MG63 (cell line): Measurements from ENCODE around the gene E2F1. TPM values are rescaled to one million over a fixed set of nuclear protein-coding genes. Genes with fewer than 3 reads are reported as not detected.

Experiments
- DNase-seq: peaks from one replicate; pipeline ENCODE4 v3.0.0-alpha.2; 2020
- H3K27me3 ChIP-seq: fragments of 250-450 bp; sonication (Bioruptor Pico); 2 replicates; pipeline ENCODE4 v1.5.1; 2020; ENCODE audit warnings: mild to moderate bottlenecking, moderate library complexity
- H3K36me3 ChIP-seq: fragments of 250-450 bp; sonication (Bioruptor Pico); 2 replicates; pipeline ENCODE4 v1.5.1; 2020; ENCODE audit warnings: mild to moderate bottlenecking, moderate library complexity
- H3K4me3 ChIP-seq: fragments of 250-450 bp; sonication (Bioruptor Pico); 2 replicates; pipeline ENCODE4 v1.5.1; 2020; ENCODE audit warnings: mild to moderate bottlenecking, moderate library complexity
- H3K9me3 ChIP-seq: fragments of 250-450 bp; sonication (Bioruptor Pico); 2 replicates; pipeline ENCODE4 v1.5.1; 2020; ENCODE audit warnings: mild to moderate bottlenecking, moderate library complexity
- total RNA-seq: library from RNA; depleted of rRNA; stranded (reverse); fragments of >200 nt; shearing (Covaris generic); gene quantifications from 2 replicates; pipeline ENCODE4 v1.2.3, GENCODE V29; 2014; ENCODE audit warnings: low replicate concordance

Gene E2F1
- total RNA-seq, 1 experiment from 2014 or later: 52.1 TPM

DNA sequence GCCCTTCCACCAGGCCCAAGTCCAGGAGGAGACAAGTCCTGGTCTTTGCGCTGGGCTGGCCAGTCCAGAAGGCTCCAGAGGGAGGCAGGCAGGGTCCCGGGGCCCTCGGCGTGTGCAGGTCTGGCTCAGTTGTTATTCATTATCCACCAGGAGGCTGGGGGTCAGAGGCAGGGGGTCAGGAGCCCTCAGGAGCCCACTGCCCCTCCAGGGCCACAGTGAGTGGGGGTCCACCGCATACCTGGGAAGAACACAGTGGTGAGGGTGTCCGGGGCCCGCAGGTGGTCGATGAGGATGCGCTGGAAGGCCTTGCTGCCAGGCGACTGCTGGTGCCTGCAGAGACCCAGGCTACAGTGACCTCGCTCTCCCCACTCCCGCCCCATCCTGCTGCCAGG, 28.5 kb downstream of the E2F1 start:
- Histone ChIP-seq H3K9me3 (no peaks in the 10 kb centered on the region), H3K27me3 (no peaks in the 10 kb centered on the region), H3K36me3 (no peaks in the 10 kb centered on the region), H3K4me3 (no peak overlapping the region)
- no peak for DNase-seq

DNA sequence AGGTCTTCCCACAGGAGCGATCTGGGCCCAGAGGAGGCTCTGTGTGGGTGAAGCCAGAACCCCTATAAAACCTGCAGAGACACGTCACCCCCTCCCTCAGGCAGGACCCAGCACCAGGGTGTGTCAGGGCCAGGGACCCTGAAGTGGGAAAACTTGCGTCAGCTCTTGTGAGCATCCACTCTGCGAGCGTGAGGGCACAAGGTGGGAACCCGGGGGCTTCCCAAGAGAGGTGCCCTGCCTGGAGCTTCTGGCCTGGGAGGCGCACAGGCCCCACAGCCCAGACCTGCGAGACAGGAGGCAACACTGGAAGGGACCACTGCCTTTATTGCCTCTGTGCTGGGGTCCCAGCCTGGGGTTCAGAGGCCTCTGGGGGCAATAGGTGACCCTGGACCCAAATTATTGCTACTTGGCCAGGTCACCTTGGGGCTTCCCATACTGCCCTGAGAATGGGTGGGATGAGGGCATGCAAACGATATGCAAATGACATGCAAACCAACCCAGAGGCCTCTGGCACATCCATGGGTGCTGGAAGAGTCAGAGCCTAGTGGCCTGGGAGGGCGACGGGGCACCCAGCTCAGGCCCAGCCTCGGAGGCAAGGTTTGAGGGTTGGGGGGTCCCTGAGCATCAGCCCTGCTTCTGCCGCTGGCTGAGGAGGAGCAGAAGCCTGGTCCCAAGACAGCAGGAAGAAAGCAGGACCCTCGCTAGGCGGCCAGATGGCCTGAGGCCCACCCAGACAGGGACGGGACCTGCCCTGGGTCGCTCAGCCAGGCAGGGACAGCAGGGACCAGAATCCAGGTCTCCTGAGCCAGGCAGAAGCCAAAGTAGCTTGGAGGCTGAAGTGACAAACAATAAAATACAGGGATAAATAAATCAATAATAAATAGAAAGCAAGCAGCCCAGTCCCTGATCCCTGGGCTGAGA, 29.1 kb downstream of the E2F1 start:
- DNase-seq: no peak
- H3K27me3 ChIP-seq: no peaks in the 10 kb centered on the region
- no peak overlapping the region for H3K4me3 ChIP-seq
- no peaks in the 10 kb centered on the region for H3K9me3 ChIP-seq
- H3K36me3 ChIP-seq: no peaks in the 10 kb centered on the region

DNA sequence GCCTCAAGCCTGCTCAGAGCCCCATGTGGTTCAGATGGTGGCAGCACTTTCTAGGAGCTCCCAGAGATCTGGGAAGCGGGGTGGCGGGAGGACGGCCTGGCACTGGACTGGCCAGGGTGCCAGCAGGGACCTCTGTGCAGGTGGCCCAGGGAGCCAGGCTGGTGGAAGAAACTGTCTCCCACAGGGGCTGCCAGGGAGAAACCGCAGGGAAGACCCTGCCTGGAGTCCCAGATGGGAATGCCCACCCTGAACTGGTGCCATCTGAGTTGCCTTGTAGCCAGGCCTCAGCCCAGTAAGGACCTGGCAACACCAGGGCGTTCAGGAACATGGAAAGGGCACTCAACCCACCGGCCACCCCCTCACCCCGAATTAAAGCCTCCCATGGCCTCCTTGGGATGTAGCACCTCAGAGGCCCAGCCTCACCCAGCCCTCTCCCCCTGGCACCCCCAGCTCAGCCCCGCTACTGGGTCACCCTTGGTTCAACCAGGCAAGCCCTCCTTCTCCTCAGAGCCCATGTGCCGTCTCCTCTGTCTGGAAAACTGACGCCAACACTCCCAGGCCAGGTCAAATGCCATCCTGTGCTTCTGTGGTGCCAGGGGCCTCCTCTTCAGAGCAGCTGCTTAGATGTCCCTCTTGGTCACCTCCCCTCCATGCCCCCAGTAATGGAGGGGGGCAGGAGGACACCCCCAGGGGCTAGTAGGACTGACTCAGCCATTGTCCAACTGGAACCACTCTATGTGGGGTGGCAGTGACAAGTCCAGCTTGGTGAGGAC, 30.0 kb downstream of the E2F1 start:
- Histone ChIP-seq H3K9me3 (no peaks in the 10 kb centered on the region), H3K4me3 (no peak overlapping the region), H3K36me3 (no peaks in the 10 kb centered on the region), H3K27me3 (no peaks in the 10 kb centered on the region)
- DNase-seq: no peak

DNA sequence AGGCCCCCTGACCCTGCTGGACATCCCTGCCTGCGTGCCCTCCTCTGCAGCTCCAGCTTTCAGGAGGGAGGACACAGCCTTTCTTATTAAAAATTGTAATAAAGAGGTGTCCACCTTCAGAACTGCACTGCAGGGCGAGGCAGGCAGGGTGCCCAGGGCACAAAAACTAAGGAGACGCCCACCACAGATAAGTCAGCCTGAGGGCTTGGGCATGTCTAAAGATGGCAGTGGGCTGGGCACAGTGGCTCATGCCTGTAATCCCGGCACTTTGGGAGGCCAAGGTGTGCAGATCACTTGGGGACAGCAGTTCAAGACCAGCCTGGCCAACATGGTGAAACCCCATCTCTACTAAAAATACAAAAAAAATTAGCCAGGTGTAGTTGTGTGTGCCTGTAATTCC, 31.0 kb downstream of the E2F1 start:
- no peak for DNase-seq
- H3K27me3 ChIP-seq: no peaks in the 10 kb centered on the region
- no peaks in the 10 kb centered on the region for H3K36me3 ChIP-seq
- no peak overlapping the region for H3K4me3 ChIP-seq
- no peaks in the 10 kb centered on the region for H3K9me3 ChIP-seq

DNA sequence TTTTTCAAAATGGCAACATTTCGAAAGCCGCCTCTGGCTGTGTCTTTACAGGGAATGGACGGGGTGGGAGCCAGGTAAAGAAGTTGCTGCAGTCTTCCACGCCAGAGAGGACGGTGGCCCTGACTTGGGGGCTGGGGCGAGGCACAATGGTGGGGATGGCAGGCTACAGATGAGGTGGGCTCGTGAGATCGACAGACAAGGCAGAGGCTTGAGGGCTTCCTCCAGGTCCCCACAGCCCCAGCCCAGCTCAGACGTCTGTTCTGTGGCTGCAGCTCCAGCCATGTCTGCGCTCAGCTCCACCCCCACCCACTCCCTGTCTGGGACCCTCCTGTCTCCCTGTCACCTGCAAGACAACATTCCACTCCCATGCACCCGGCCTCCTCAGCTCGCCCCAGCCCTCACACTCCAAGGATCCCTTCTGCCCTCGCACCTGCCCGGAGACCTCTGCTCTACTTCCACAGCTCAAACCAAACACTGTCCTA, 31.5 kb downstream of the E2F1 start:
- no peaks in the 10 kb centered on the region for H3K27me3 ChIP-seq
- H3K9me3 ChIP-seq: no peaks in the 10 kb centered on the region
- no peak overlapping the region for H3K4me3 ChIP-seq
- no peaks in the 10 kb centered on the region for H3K36me3 ChIP-seq
- no peak for DNase-seq

DNA sequence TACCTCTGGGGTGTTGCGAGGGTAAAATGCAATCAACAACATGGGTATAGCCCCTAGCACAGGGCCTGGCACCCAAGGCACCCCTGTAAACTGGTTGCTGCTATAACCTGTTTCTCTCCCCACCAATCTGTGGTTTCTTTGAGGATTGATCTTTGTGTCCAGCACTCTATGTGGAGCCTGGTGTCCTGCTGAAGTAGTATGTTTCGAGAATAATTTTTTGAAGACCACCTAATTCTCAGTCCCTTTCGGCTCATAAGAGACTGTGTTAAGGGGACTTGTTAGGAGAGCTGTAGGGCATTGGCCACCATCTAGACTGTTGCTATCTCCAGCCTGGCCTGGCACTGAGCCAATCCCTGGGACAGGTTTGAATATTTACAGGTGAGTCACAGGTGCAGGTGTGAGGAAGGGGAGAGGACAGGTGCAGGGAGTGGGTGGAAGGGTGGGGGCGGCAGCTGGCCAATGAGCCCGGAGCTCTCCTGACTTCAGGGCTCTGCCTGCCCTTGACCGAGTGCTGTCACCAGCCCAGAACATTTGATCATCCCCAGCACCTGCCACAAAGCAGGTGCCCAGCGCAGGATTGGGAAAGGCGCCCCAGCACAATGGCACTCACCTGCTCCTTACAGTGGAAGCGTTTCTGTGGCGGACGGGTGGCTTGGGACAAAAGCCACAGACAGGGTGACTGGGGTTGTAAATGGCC, 32.1 kb downstream of the E2F1 start:
- DNase-seq: no peak

DNA sequence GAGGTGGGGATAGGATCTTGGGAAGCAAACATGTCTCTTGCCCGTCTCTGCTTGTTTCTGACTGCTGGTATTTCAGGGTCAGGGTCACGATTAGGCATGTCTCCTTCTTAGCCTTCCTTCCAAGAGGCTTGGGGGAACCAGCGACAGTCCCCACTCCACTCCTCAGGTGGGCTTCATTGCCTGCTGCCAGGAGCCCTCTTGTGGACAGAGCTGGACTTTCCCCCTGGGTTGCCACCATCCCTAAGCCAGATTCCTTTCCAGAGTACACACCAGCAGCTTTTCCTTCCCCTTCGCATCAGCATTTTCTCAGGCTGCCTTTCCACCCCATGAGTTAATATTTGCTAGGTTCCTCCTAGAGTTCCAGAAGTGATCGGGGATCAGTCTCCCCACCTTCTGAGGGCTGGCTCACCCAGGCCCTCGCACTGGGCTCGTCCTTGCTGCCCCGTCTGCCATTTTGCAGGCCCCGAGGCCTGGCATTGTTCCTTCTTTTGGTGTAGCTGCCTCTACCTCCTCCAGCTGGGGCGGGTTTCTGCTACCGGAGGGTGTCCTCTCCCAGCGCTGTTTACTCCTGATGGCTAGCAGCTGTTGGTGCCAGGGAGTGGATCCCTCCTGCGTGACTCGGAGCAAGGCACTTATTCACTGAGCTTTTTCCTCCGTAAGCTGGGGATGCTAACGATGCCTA, 32.8 kb downstream of the E2F1 start:
- no peak overlapping the region for H3K4me3 ChIP-seq
- peaks cover under 1% of the 10 kb centered on the region; the same call in 1 of the 2 replicates for H3K36me3 ChIP-seq
- no peaks in the 10 kb centered on the region for H3K27me3 ChIP-seq
- no peaks in the 10 kb centered on the region for H3K9me3 ChIP-seq
- peak; percentile 45 for DNase-seq

More for the DNA sequence above, 32.1 kb downstream of the E2F1 start:
- Histone ChIP-seq H3K4me3 (no peak overlapping the region), H3K27me3 (no peaks in the 10 kb centered on the region), H3K9me3 (no peaks in the 10 kb centered on the region), H3K36me3 (no peaks in the 10 kb centered on the region)

DNA sequence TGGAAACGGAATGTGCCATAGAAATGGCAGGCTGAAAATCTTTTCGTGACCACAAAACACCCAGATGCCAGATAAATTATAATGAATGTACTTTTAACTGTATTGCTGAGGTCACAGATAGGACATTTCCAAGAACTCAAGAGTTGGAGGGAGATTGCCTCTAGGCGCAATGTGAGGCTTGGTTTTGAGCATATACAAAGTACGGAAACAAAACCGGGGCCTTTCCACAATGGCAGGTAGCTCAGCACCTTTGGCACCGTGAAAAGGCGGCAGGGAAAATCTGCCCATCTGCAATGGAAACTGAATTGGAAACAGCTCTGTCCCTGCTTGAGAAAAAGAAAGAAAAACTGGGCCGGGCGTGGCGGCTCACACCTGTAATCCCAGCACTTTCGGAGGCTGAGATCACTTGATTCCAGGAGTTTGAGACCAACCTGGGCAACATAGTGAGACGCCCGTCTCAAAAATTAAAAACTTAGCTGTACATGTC, 34.6 kb downstream of the E2F1 start:
- Histone ChIP-seq H3K36me3 (peaks cover 2% of the 10 kb centered on the region; the same call in 1 of the 2 replicates), H3K4me3 (no peak overlapping the region), H3K27me3 (no peaks in the 10 kb centered on the region), H3K9me3 (no peaks in the 10 kb centered on the region)
- no peak for DNase-seq

DNA sequence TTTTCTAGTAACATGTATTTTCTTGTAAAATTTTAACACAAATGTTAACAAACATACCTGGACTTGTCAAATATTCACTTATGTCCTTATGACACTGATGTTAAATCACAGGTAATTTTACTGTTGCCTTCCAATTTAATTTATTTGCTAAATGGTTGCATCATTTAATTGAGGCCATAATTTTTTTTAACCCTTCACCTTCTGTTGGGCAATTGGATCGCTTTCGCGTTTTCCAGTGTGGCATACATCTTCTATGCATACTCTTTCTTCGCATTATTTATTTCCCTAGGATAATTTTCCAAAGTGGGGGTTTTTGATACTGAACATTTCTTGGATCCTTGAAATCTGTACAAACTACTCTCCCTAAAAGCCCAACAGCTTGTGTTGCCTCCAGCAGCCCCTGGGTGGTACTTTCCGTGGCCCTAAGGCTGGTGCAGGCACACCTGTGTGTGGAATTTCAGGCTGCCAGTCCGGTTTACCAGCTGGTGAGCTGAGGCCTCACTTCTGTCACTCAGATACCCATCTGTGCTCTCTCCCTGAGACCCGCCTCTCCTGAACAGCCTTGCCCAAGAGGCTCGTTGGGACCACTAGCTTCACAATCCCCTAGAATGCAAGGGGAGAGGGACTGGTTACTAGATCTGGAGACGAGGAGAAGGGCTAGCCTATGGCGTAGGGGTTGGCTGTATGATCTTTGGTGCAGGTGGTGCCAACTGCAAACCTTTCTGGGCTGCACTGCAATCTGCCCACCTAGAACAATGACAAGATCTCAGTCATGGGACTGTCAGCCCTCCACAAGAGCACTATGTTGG, 35.2 kb downstream of the E2F1 start:
- Histone ChIP-seq H3K4me3 (no peak overlapping the region), H3K27me3 (no peaks in the 10 kb centered on the region), H3K36me3 (peaks cover 2% of the 10 kb centered on the region; the same call in 1 of the 2 replicates), H3K9me3 (no peaks in the 10 kb centered on the region)
- no peak for DNase-seq

DNA sequence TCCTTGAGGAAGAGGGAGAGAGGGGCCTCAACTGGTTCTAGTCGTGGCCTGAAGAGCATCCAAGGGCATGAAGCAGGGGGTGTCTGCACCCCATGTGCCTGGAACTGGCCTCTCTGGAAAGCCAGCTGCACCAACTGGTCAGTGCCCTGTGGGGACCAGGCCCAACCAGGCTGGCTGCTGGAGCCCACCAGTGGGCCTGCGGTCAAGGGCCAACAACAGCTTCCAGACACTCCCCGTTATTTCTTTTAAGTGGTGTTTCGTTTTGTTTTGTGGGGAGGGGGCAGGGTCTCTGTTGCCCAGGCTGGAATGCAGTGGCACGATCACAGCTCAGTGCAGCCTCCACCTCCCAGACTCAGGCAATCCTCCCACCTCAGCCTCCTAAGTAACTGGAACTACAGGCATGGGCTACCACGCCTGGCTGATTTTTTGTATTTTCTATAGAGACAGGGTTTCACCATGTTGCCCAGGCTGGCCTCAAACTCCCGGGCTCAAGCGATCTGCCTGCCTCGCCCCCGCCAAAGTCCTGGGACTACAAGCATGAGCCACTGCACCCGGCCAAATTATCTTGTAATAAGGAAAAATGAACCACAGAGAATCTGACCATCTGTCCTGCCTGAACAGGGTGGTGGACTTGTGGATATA, 36.0 kb downstream of the E2F1 start:
- DNase-seq: no peak
- Histone ChIP-seq H3K27me3 (no peaks in the 10 kb centered on the region), H3K4me3 (no peak overlapping the region), H3K9me3 (no peaks in the 10 kb centered on the region), H3K36me3 (peaks cover 8% of the 10 kb centered on the region; the same call in 1 of the 2 replicates)

DNA sequence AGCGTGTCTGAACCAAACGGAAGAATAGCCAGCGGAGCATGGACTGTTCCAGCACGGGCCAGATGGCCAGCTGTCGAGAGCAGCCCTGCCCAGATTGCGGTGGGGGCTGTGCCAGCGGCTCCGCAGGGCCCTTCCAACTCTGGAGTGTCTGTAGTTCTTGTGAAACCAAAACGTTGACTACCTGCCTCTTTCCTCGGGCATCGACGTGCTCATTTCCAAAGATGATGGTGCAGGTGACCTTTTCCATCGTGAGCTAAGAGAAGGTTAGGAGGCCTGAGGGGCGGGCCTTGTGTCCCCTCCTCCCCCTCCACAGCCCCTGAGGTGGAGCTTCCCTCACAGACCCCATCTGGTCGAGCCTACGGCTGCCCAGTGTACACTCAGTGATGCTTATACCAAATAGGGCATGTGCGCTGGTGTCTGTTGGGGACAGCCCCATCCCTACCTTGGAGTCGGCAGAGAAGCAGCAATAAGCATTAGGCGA, 36.9 kb downstream of the E2F1 start:
- peak; percentile 89 for DNase-seq
- no peak overlapping the region for H3K4me3 ChIP-seq
- H3K27me3 ChIP-seq: no peaks in the 10 kb centered on the region
- H3K36me3 ChIP-seq: peaks cover 15% of the 10 kb centered on the region
- H3K9me3 ChIP-seq: no peaks in the 10 kb centered on the region

DNA sequence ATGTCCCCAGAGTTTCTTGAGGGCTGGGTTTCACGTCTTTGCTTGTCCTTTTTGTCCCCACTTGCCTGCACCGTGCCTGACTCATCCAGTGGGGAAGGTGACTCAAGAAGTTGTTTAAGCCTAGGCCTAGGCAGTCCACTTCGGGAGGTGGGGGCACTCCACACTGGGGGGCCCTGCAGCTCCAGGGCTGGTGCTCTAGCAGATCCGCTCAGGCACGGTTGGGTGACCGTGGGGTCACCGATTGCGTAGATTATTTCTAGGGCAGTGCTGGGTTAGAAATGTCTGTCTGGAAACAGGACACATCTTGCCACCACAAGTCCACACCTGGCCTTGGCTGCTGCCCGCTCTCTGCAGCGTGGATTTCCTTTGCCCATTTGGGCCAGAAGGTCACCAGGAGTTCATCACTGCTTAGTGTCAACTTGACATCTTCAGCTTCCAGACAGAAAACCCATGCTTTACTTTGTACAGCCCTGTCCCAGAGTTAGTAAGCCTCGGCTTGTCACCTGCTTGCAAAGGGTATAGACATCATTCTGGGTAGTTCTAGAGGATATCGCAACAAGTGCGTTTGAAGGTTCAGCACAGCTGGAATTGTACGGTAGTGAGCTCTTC, 37.7 kb downstream of the E2F1 start:
- Histone ChIP-seq H3K9me3 (no peaks in the 10 kb centered on the region), H3K36me3 (peaks cover 15% of the 10 kb centered on the region), H3K27me3 (no peaks in the 10 kb centered on the region), H3K4me3 (no peak overlapping the region; the same call in 1 of the 2 replicates)
- peak; percentile 42 for DNase-seq

DNA sequence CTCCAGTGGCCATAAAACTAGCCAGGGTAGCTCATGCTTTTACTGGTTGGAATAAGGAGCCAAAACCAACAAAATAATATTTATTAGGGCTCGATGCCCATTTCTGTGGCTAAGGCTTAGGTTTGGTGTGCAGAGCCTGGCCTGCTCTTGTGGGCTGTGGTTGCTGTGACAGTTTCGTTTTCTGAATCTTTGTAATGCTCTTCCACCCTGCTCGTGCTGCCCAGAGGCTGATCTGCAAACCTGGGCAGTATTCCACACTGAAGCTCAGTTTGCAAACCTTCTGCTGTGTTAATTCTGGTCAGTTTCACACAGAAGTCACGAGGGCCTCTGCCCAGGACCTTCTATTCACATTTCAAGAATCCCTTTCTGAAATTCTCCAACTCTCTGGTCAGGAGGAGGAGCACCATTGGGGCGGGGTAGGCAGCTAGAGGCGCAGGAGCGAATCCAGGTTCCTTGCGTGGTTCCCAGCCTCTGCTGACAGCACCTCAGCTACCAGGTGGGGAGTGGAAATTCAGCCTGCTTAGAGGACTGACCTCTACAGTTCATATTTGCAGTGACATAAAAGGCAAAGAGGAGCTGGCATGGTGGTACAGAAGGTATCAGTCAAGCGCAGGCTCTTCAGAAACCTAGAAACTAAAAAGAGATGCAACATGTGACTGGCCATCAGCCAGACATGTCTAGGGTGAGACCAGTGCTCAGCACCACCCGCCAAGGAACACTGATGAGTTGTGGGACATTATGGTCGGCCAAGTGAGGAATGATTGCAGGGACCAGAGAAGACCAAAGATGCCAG, 38.4 kb downstream of the E2F1 start:
- DNase-seq: peak; percentile 84
- no peaks in the 10 kb centered on the region for H3K27me3 ChIP-seq
- no peaks in the 10 kb centered on the region for H3K9me3 ChIP-seq
- peaks cover 15% of the 10 kb centered on the region for H3K36me3 ChIP-seq
- peak overlapping the region; percentile 13 for H3K4me3 ChIP-seq
